Thyroid gland (tissue), 4 donors: ENCODE data around the gene CARD11. TPM values are rescaled to one million over a fixed set of nuclear protein-coding genes. Genes with fewer than 3 reads are reported as not detected.

Source experiments
- DNase-seq, 2 donors: peaks; one replicate each; pipeline ENCODE4 v3.0.0-alpha.2; 2019
- H3K27ac ChIP-seq, 3 donors: fragments of 200-600 bp; sonication (generic); 1 replicate in 2 of 3; 2 replicates in 1 of 3; pipeline ENCODE4 v1.5.1; 2016 to 2019; ENCODE audit warnings: mild to moderate bottlenecking in 1 of 3, moderate library complexity in 1 of 3
- H3K27me3 ChIP-seq: fragments of 200-600 bp; sonication (generic); one replicate; pipeline ENCODE4 v1.5.1; 2019
- H3K36me3 ChIP-seq, 2 donors: fragments of 200-600 bp; sonication (generic); one replicate each; pipeline ENCODE4 v1.5.1; 2016 to 2019
- H3K4me1 ChIP-seq, 2 donors: fragments of 200-600 bp; sonication (generic); one replicate each; pipeline ENCODE4 v1.5.1; 2017 to 2019
- H3K4me3 ChIP-seq, 3 donors: fragments of 200-600 bp; sonication (generic); replicated peaks in 1 of 3; 1 replicate in 2 of 3; 2 replicates in 1 of 3; pipeline ENCODE4 v1.5.1; 2016; ENCODE audit warnings: mild to moderate bottlenecking in 1 of 3
- H3K9me3 ChIP-seq: fragments of 200-600 bp; sonication (generic); one replicate; pipeline ENCODE4 v1.5.1; 2017
- POLR2A ChIP-seq, 2 donors: fragments of 450-650 bp; IDR thresholded peaks; one replicate each; pipeline ENCODE4 v1.6.1; 2017; ENCODE audit warnings: antibody characterized with exemption in 2 of 2, mild to moderate bottlenecking in 2 of 2, moderate library complexity in 1 of 2
- WGBS, 2 donors: methylation state at CpG; one replicate each; pipeline ENCODE4 v1.1.5; 2017; 5-methylcytosine and 5-hydroxymethylcytosine counted together
- intact Hi-C: fragments of 100-400 bp; cut with DNase I; formaldehyde crosslinking; loops from one replicate; pipeline ENCODE4 v1.15.1; 2023
- total RNA-seq, 4 donors: library from RNA; depleted of rRNA; stranded (reverse); fragments of >200 nt; gene quantifications; one replicate each; pipeline ENCODE4 v1.2.3, GENCODE V29; 2016
- TF ChIP-seq, protein P1 (sequence below), 6 experiments: fragments of 200-600 bp in 3 of 6; fragments of 450-650 bp in 3 of 6; sonication (generic) in 3 of 6; IDR thresholded peaks; one replicate each; pipeline ENCODE4 v1.5.1; 2016 to 2019; ENCODE audit warnings: antibody characterized with exemption in 6 of 6, mild to moderate bottlenecking in 2 of 6, inconsistent platforms in 1 of 6, moderate library complexity in 1 of 6

The CARD11 gene
- total RNA-seq, 4 donors from 2014 or later = 0.45 to 7.7 (median 1.9) TPM

GRCh38 chr7:2909043-2909442 lies 134.6 kb downstream of the CARD11 start:
- Histone ChIP-seq H3K36me3 (no peaks in the 10 kb centered on the region), H3K9me3 (no peaks in the 10 kb centered on the region), H3K27me3 (no peaks in the 10 kb centered on the region), H3K27ac (no peak overlapping the region), H3K4me1 (no peaks in the 10 kb centered on the region), H3K4me3 (no peak overlapping the region)
- DNase-seq = no peak
- TF ChIP-seq POLR2A (IDR thresholded peaks at IDR 0.05) = no peak
- TF ChIP-seq, protein P1, sequence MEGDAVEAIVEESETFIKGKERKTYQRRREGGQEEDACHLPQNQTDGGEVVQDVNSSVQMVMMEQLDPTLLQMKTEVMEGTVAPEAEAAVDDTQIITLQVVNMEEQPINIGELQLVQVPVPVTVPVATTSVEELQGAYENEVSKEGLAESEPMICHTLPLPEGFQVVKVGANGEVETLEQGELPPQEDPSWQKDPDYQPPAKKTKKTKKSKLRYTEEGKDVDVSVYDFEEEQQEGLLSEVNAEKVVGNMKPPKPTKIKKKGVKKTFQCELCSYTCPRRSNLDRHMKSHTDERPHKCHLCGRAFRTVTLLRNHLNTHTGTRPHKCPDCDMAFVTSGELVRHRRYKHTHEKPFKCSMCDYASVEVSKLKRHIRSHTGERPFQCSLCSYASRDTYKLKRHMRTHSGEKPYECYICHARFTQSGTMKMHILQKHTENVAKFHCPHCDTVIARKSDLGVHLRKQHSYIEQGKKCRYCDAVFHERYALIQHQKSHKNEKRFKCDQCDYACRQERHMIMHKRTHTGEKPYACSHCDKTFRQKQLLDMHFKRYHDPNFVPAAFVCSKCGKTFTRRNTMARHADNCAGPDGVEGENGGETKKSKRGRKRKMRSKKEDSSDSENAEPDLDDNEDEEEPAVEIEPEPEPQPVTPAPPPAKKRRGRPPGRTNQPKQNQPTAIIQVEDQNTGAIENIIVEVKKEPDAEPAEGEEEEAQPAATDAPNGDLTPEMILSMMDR (IDR thresholded peaks at IDR 0.05) = no peak
- intact Hi-C loops = no loop called here
- 95% methylated on average over 14 to 16 of the region's 17 CpGs for WGBS, 2 donors

DNA sequence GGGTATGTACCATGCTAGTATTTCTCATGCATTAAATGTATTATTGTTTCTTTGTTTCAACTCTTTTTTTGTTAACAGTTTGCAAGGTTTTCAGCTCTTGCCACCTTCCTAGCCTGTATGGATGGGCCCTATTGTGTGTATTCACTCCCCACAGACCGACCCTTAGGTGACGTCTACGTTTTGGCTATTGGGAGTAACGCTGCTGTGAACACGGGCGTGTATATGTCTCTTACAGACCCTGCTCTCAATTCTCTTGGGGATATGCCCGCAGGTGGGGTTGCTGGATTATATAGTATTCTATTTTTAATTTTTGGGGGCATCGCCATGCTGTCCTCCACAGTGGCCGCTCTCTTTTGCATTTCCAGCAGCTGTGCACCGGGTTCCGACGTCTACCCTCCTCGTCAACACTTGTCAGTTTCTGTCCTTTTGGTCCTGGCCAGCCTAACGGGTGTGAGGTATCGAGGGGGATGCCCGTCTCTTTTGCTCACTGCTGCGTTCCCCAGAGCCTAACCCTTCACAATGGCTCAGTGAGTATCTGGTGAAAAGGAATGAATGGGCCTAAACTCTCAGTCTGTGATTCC lies 135.5 kb downstream of the CARD11 start:
- Histone ChIP-seq H3K36me3 (no peaks in the 10 kb centered on the region), H3K4me3 (no peak overlapping the region), H3K27me3 (no peaks in the 10 kb centered on the region), H3K4me1 (no peaks in the 10 kb centered on the region), H3K9me3 (no peaks in the 10 kb centered on the region), H3K27ac (no peak overlapping the region)
- intact Hi-C loops = no loop called here
- no peak for DNase-seq
- no peak for TF ChIP-seq POLR2A (IDR thresholded peaks at IDR 0.05)
- TF ChIP-seq, protein P1 (IDR thresholded peaks at IDR 0.05) = no peak
- 89 to 92% methylated on average over 17 of the region's 17 CpGs for WGBS, 2 donors

DNA sequence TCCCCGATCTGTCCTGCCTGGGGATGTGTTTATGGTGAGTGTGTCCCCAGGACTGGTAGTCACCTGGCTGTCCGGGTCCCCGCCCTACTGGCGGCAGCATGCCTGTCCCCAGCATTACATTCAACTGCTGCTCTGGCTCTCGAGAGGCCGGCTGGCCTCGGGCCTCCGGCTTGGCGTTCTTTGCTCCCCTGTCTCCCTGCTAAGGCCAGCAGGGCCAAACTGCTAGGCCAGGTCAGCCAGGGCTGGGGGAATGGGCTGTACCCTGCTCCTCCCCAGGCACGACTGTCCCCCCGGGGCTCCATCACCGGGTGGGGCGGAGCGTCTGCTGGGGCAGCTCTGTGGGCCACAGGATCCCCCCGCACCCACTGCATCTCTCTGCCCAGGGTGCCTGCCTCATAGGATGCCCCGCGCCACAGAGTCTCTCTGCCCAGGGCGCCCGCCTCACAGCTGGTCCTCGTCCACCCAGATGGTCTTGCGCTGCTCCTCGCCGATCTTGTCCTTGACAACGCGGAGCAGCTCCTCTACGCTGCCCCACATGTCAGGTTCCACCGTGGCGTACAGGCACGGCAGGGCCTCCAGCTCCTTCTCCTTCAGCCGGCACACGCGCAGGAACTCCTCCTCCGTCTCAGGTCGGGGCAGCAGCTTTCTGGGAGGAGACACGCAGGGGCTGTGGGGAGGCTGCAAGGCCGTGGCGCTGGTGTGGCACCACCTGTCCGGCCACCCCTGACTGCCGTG lies 137.3 kb downstream of the CARD11 start:
- H3K27me3 ChIP-seq = no peaks in the 10 kb centered on the region
- DNase-seq = no peak
- no peak overlapping the region for H3K27ac ChIP-seq
- no peak for TF ChIP-seq POLR2A (IDR thresholded peaks at IDR 0.05)
- TF ChIP-seq, protein P1 (IDR thresholded peaks at IDR 0.05) = no peak
- no peaks in the 10 kb centered on the region for H3K4me1 ChIP-seq
- no peak overlapping the region for H3K4me3 ChIP-seq
- no peaks in the 10 kb centered on the region for H3K9me3 ChIP-seq
- 87 to 93% methylated on average over 28 to 39 of the region's 39 CpGs for WGBS, 2 donors
- intact Hi-C loops = no loop called here
- H3K36me3 ChIP-seq = no peaks in the 10 kb centered on the region

GRCh38 chr7:2905500-2905899 lies 138.2 kb downstream of the CARD11 start:
- Histone ChIP-seq H3K27ac (no peak overlapping the region), H3K9me3 (no peaks in the 10 kb centered on the region), H3K27me3 (no peaks in the 10 kb centered on the region), H3K4me3 (no peak overlapping the region), H3K36me3 (no peaks in the 10 kb centered on the region), H3K4me1 (no peaks in the 10 kb centered on the region)
- TF ChIP-seq, protein P1 (IDR thresholded peaks at IDR 0.05) = no peak
- TF ChIP-seq POLR2A (IDR thresholded peaks at IDR 0.05) = no peak
- intact Hi-C loops = no loop called here
- WGBS, 2 donors = 93% methylated on average over 7 to 8 of the region's 8 CpGs
- DNase-seq = no peak

DNA sequence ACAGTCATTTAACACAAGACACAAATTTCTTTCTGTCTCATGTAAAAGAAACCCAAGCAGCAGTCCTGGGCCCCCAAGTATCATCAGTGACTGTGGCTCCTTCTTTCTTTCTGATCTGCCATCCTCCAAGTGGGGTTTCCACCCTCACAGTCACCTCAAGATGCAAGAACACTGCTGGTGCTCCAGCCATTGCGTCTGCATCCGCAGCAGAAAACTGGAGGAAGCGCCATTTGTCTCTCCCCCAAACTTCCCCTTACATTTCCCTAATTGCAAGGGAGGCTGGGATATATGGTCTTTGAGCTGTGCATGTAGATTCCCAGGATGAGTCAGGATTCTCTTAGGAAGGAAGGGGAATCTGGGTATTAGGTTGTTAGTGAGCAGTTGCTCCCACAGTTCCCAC lies 138.6 kb downstream of the CARD11 start:
- H3K4me1 ChIP-seq = no peaks in the 10 kb centered on the region
- no peaks in the 10 kb centered on the region for H3K36me3 ChIP-seq
- TF ChIP-seq POLR2A (IDR thresholded peaks at IDR 0.05) = no peak
- TF ChIP-seq, protein P1 (IDR thresholded peaks at IDR 0.05) = no peak
- intact Hi-C loops = no loop called here
- WGBS, 2 donors = 94 to 100% methylated on average over 3 of the region's 3 CpGs
- no peak for DNase-seq
- no peak overlapping the region for H3K4me3 ChIP-seq
- H3K27me3 ChIP-seq = no peaks in the 10 kb centered on the region
- H3K27ac ChIP-seq = no peak overlapping the region
- no peaks in the 10 kb centered on the region for H3K9me3 ChIP-seq
